CD1c-positive myeloid dendritic cell (primary cell): ENCODE results near the gene ZNF793.

Experiments
- DNase-seq: peaks from one replicate; pipeline ENCODE4 v3.0.0-alpha.2; 2016; ENCODE audit errors: extremely low spot score

ZNF793 gene

GRCh38 chr19:37565370-37565669, 58.6 kb downstream of the ZNF793 start:
- no peak for DNase-seq

GRCh38 chr19:37572203-37572602, 65.5 kb downstream of the ZNF793 start:
- no peak for DNase-seq

- no peak for DNase-seq
Measured at GRCh38 chr19:37583340-37583739, 76.6 kb downstream of the ZNF793 start.
